Measurements from ENCODE around the gene FAM163B.

Gene FAM163B

GRCh38 chr9:133583111-133583510 lies 26.1 kb downstream of the FAM163B start:
- no CpG with 5 or more reads among the region's 3 CpGs for WGBS (ENCODE audit: extremely low coverage, insufficient coverage, insufficient read length)
- Histone ChIP-seq H4K12ac (ENCODE audit: low read depth, low read length) (no peak overlapping the region), H3K4me3 (ENCODE audit: low read depth, low read length) (no peak overlapping the region), H2AFZ (ENCODE audit: insufficient read depth, low read length, poor library complexity) (no peak overlapping the region), H2BK120ac (ENCODE audit: insufficient read depth, low read length, poor library complexity) (no peak overlapping the region), H3K79me2 (ENCODE audit: control insufficient read depth, insufficient read depth, low read length, poor library complexity) (peaks cover 3% of the 10 kb centered on the region), H2AK5ac (ENCODE audit: low read length) (peak overlapping the region; percentile 38), H3K79me1 (ENCODE audit: low read length) (peaks cover 27% of the 10 kb centered on the region), H4K8ac (ENCODE audit: low read depth, low read length) (no peak overlapping the region), H3K4ac (ENCODE audit: low read depth, low read length) (no peak overlapping the region), H3K36me3 (ENCODE audit: control insufficient read depth in 1 of 2, insufficient read depth in 2 of 2, low read length in 2 of 2) (no peaks in the 10 kb centered on the region), H2BK12ac (ENCODE audit: low read length) (peak overlapping the region; percentile 9), H3K18ac (ENCODE audit: low read length) (no peak overlapping the region), H3K4me2 (ENCODE audit: low read length) (no peak overlapping the region), H4K91ac (ENCODE audit: low read depth, low read length) (peak overlapping the region; percentile 42), H2BK5ac (ENCODE audit: low read depth, low read length, poor library complexity) (no peak overlapping the region), H3K14ac (ENCODE audit: low read length) (no peak overlapping the region), H3K4me1 (ENCODE audit: control insufficient read depth in 1 of 2, insufficient read depth in 2 of 2, low read length in 2 of 2) (peaks cover 31 to 35% of the 10 kb centered on the region in 2 experiments), H3K9me3 (ENCODE audit: insufficient read depth, low read depth, low read length) (no peaks in the 10 kb centered on the region), H3K23ac (ENCODE audit: low read length) (no peak overlapping the region), H3K9ac (ENCODE audit: low read length) (no peak overlapping the region), H3K27me3 (ENCODE audit: insufficient read depth, low read length) (no peaks in the 10 kb centered on the region), H3K27ac (ENCODE audit: low read depth, low read length) (no peak overlapping the region)
- DNase-seq = no peak

- H2BK120ac ChIP-seq (ENCODE audit: insufficient read depth, low read length, poor library complexity) = no peak overlapping the region
- no peaks in the 10 kb centered on the region for H3K9me3 ChIP-seq (ENCODE audit: insufficient read depth, low read depth, low read length)
- no peak overlapping the region for H3K27ac ChIP-seq (ENCODE audit: low read depth, low read length)
- WGBS (ENCODE audit: extremely low coverage, insufficient coverage, insufficient read length) = no CpG with 5 or more reads among the region's 14 CpGs
- H3K4me3 ChIP-seq (ENCODE audit: low read depth, low read length) = no peak overlapping the region
- no peak for DNase-seq
- H2AK5ac ChIP-seq (ENCODE audit: low read length) = peak overlapping the region; percentile 57
- no peak overlapping the region for H3K9ac ChIP-seq (ENCODE audit: low read length)
- H3K4ac ChIP-seq (ENCODE audit: low read depth, low read length) = no peak overlapping the region
- H3K79me2 ChIP-seq (ENCODE audit: control insufficient read depth, insufficient read depth, low read length, poor library complexity) = peaks cover 3% of the 10 kb centered on the region
- H3K14ac ChIP-seq (ENCODE audit: low read length) = no peak overlapping the region
- H2BK12ac ChIP-seq (ENCODE audit: low read length) = peak overlapping the region; percentile 62
- no peaks in the 10 kb centered on the region for H3K27me3 ChIP-seq (ENCODE audit: insufficient read depth, low read length)
- H3K79me1 ChIP-seq (ENCODE audit: low read length) = peaks cover 27% of the 10 kb centered on the region
- H4K8ac ChIP-seq (ENCODE audit: low read depth, low read length) = no peak overlapping the region
- peaks cover 31 to 35% of the 10 kb centered on the region in 2 experiments for H3K4me1 ChIP-seq (ENCODE audit: control insufficient read depth in 1 of 2, insufficient read depth in 2 of 2, low read length in 2 of 2)
- H3K18ac ChIP-seq (ENCODE audit: low read length) = no peak overlapping the region
- no peak overlapping the region for H2AFZ ChIP-seq (ENCODE audit: insufficient read depth, low read length, poor library complexity)
- no peak overlapping the region for H4K12ac ChIP-seq (ENCODE audit: low read depth, low read length)
- no peaks in the 10 kb centered on the region for H3K36me3 ChIP-seq (ENCODE audit: control insufficient read depth in 1 of 2, insufficient read depth in 2 of 2, low read length in 2 of 2)
- H3K4me2 ChIP-seq (ENCODE audit: low read length) = no peak overlapping the region
- peak overlapping the region; percentile 9 for H2BK5ac ChIP-seq (ENCODE audit: low read depth, low read length, poor library complexity)
- peak overlapping the region; percentile 42 for H4K91ac ChIP-seq (ENCODE audit: low read depth, low read length)
- H3K23ac ChIP-seq (ENCODE audit: low read length) = no peak overlapping the region
These were observed 26.6 kb downstream of the FAM163B start for GRCh38 chr9:133582501-133583045.

- no peak overlapping the region for H2BK5ac ChIP-seq (ENCODE audit: low read depth, low read length, poor library complexity)
- peaks cover 27 to 28% of the 10 kb centered on the region in 2 experiments for H3K4me1 ChIP-seq (ENCODE audit: control insufficient read depth in 1 of 2, insufficient read depth in 2 of 2, low read length in 2 of 2)
- no peak overlapping the region for H4K91ac ChIP-seq (ENCODE audit: low read depth, low read length)
- no peak overlapping the region for H3K23ac ChIP-seq (ENCODE audit: low read length)
- no peak overlapping the region for H2BK12ac ChIP-seq (ENCODE audit: low read length)
- no peak overlapping the region for H3K4me3 ChIP-seq (ENCODE audit: low read depth, low read length)
- H2BK120ac ChIP-seq (ENCODE audit: insufficient read depth, low read length, poor library complexity) = no peak overlapping the region
- no peaks in the 10 kb centered on the region for H3K36me3 ChIP-seq (ENCODE audit: control insufficient read depth in 1 of 2, insufficient read depth in 2 of 2, low read length in 2 of 2)
- H3K18ac ChIP-seq (ENCODE audit: low read length) = no peak overlapping the region
- H4K12ac ChIP-seq (ENCODE audit: low read depth, low read length) = no peak overlapping the region
- H3K79me2 ChIP-seq (ENCODE audit: control insufficient read depth, insufficient read depth, low read length, poor library complexity) = peaks cover 3% of the 10 kb centered on the region
- H4K8ac ChIP-seq (ENCODE audit: low read depth, low read length) = no peak overlapping the region
- H3K4ac ChIP-seq (ENCODE audit: low read depth, low read length) = no peak overlapping the region
- no CpG with 5 or more reads among the region's 19 CpGs for WGBS (ENCODE audit: extremely low coverage, insufficient coverage, insufficient read length)
- H3K79me1 ChIP-seq (ENCODE audit: low read length) = peaks cover 22% of the 10 kb centered on the region
- peak; percentile 22 to 29 for DNase-seq
- H3K4me2 ChIP-seq (ENCODE audit: low read length) = no peak overlapping the region
- H3K9me3 ChIP-seq (ENCODE audit: insufficient read depth, low read depth, low read length) = no peaks in the 10 kb centered on the region
- H2AFZ ChIP-seq (ENCODE audit: insufficient read depth, low read length, poor library complexity) = no peak overlapping the region
- H3K27ac ChIP-seq (ENCODE audit: low read depth, low read length) = no peak overlapping the region
- H3K9ac ChIP-seq (ENCODE audit: low read length) = no peak overlapping the region
- no peak overlapping the region for H3K14ac ChIP-seq (ENCODE audit: low read length)
- H3K27me3 ChIP-seq (ENCODE audit: insufficient read depth, low read length) = no peaks in the 10 kb centered on the region
- no peak overlapping the region for H2AK5ac ChIP-seq (ENCODE audit: low read length)
These were observed 27.5 kb downstream of the FAM163B start for GRCh38 chr9:133581513-133582343.

- no peaks in the 10 kb centered on the region for H3K36me3 ChIP-seq (ENCODE audit: control insufficient read depth in 1 of 2, insufficient read depth in 2 of 2, low read length in 2 of 2)
- H3K14ac ChIP-seq (ENCODE audit: low read length) = no peak overlapping the region
- DNase-seq = no peak
- whole genome bisulfite sequencing (ENCODE audit: extremely low coverage, insufficient coverage, insufficient read length) = no CpG with 5 or more reads among the region's 4 CpGs
- H3K79me2 ChIP-seq (ENCODE audit: control insufficient read depth, insufficient read depth, low read length, poor library complexity) = peaks cover 3% of the 10 kb centered on the region
- no peak overlapping the region for H2AFZ ChIP-seq (ENCODE audit: insufficient read depth, low read length, poor library complexity)
- H3K4me3 ChIP-seq (ENCODE audit: low read depth, low read length) = no peak overlapping the region
- no peak overlapping the region for H2BK12ac ChIP-seq (ENCODE audit: low read length)
- no peak overlapping the region for H2AK5ac ChIP-seq (ENCODE audit: low read length)
- H3K4me1 ChIP-seq (ENCODE audit: control insufficient read depth in 1 of 2, insufficient read depth in 2 of 2, low read length in 2 of 2) = peaks cover 20 to 21% of the 10 kb centered on the region in 2 experiments
- H2BK120ac ChIP-seq (ENCODE audit: insufficient read depth, low read length, poor library complexity) = no peak overlapping the region
- no peak overlapping the region for H3K27ac ChIP-seq (ENCODE audit: low read depth, low read length)
- no peak overlapping the region for H3K4ac ChIP-seq (ENCODE audit: low read depth, low read length)
- no peak overlapping the region for H4K12ac ChIP-seq (ENCODE audit: low read depth, low read length)
- no peak overlapping the region for H4K8ac ChIP-seq (ENCODE audit: low read depth, low read length)
- no peak overlapping the region for H3K23ac ChIP-seq (ENCODE audit: low read length)
- peaks cover 16% of the 10 kb centered on the region for H3K79me1 ChIP-seq (ENCODE audit: low read length)
- no peak overlapping the region for H2BK5ac ChIP-seq (ENCODE audit: low read depth, low read length, poor library complexity)
- no peaks in the 10 kb centered on the region for H3K9me3 ChIP-seq (ENCODE audit: insufficient read depth, low read depth, low read length)
- H3K4me2 ChIP-seq (ENCODE audit: low read length) = no peak overlapping the region
- no peaks in the 10 kb centered on the region for H3K27me3 ChIP-seq (ENCODE audit: insufficient read depth, low read length)
- H3K18ac ChIP-seq (ENCODE audit: low read length) = no peak overlapping the region
- H3K9ac ChIP-seq (ENCODE audit: low read length) = no peak overlapping the region
- H4K91ac ChIP-seq (ENCODE audit: low read depth, low read length) = no peak overlapping the region
These were observed 28.2 kb downstream of the FAM163B start for GRCh38 chr9:133581011-133581410.

Measured in trophoblast cell (in vitro differentiated cells and primary cell).